NB4 (cell line): ENCODE measurements around the gene NHLH2.

Source experiments
- DNase-seq: peaks from one replicate; pipeline ENCODE4 v3.0.0; 2010; ENCODE audit warnings: low read depth
- H3K4me3 ChIP-seq: one replicate; pipeline ENCODE4 v1.5.1; 2011; ENCODE audit warnings: mild to moderate bottlenecking, low read depth, low read length, moderate library complexity
- CTCF ChIP-seq: IDR thresholded peaks from one replicate; pipeline ENCODE4 v1.5.1; 2012; ENCODE audit warnings: low read depth, low read length
- MAX ChIP-seq: IDR thresholded peaks from 2 replicates; pipeline ENCODE4 v1.6.1; 2011; ENCODE audit warnings: low read depth, low read length
- MYC ChIP-seq: IDR thresholded peaks from 2 replicates; pipeline ENCODE4 v1.6.1; 2011; ENCODE audit warnings: low read depth, low read length
- POLR2A ChIP-seq: IDR thresholded peaks from 2 replicates; pipeline ENCODE4 v1.6.1; 2011; ENCODE audit warnings: mild to moderate bottlenecking; ENCODE audit not compliant: insufficient read length; ENCODE audit errors: extremely low read depth

NHLH2 gene

GRCh38 chr1:115842948-115843347 is 2.0 kb upstream of the NHLH2 start:
- DNase-seq, result no peak
- TF ChIP-seq MAX (no peak), POLR2A (no peak), MYC (no peak), CTCF (no peak)
- no peak overlapping the region for H3K4me3 ChIP-seq

- peak overlapping the region; percentile 51 for H3K4me3 ChIP-seq
- TF ChIP-seq MYC (no peak), MAX (no peak), CTCF (no peak), POLR2A (no peak)
- DNase-seq, result no peak
Measured at GRCh38 chr1:115839679-115840237, 1.2 kb downstream of the NHLH2 start.

- DNase-seq, result peak; percentile 43
- TF ChIP-seq POLR2A (no peak), MYC (no peak), MAX (no peak), CTCF (no peak)
- peak overlapping the region; percentile 51 for H3K4me3 ChIP-seq
Measured at GRCh38 chr1:115839029-115839678, 1.8 kb downstream of the NHLH2 start.

GRCh38 chr1:115838431-115839028 is 2.4 kb downstream of the NHLH2 start:
- peak; percentile 26 for DNase-seq
- TF ChIP-seq POLR2A, result no peak
- TF ChIP-seq MAX, result no peak
- TF ChIP-seq CTCF, result no peak
- no peak for TF ChIP-seq MYC
- H3K4me3 ChIP-seq, result peak overlapping the region; percentile 28

- no peak overlapping the region for H3K4me3 ChIP-seq
- TF ChIP-seq POLR2A (no peak), MYC (no peak), CTCF (no peak), MAX (no peak)
- no peak for DNase-seq
Measured at GRCh38 chr1:115837740-115838421, 3.0 kb downstream of the NHLH2 start.
